GM21529 (cell line): ENCODE data around the gene KRT36.

Experiments used
- ATAC-seq: cut with Tn5 transposase; IDR thresholded peaks from one replicate; pipeline ENCODE4 v1.9.1; 2021; ENCODE audit not compliant: unreplicated experiment

KRT36 gene

GRCh38 chr17:41444186-41444585, 45.5 kb downstream of the KRT36 start:
- no peak for ATAC-seq

- ATAC-seq = no peak
These were observed 47.0 kb downstream of the KRT36 start for GRCh38 chr17:41442739-41443138.

- no peak for ATAC-seq
These were observed 49.1 kb downstream of the KRT36 start, which contains the start of gene KRT38 for GRCh38 chr17:41440531-41441033. TSS of gene KRT38 (minus strand) at chr17:41440983. CDS start at chr17:41440921, 62 bp downstream.

- no peak for ATAC-seq
These were observed 50.3 kb downstream of the KRT36 start for GRCh38 chr17:41439375-41439774.

- no peak for ATAC-seq
These were observed 51.9 kb downstream of the KRT36 start for GRCh38 chr17:41437769-41438168.

- ATAC-seq = no peak
These were observed 52.5 kb downstream of the KRT36 start for GRCh38 chr17:41437254-41437653.
